ENCODE measurements around the gene THEMIS2.

The THEMIS2 gene

DNA sequence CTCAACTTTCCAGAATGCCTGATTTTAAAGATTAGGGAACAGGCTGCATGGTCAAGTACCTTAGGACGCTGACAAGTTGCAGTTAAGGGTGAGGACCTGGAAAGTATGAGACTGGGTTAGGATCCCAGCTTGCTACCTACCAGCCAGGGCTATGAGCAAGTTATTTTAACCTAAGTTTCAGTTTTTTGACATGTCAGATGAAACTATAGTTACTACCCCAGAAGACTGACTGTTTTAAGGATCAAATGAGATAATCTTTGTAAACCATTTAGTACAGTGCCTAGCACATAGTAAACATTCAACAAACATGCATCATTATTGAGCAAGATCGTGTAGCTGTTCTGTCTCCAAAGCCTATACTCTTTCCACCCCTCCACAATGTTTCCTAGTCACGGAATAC lies 14.4 kb downstream of the THEMIS2 start:
- no peak for FAIRE-seq

- no peak for FAIRE-seq
Measured at GRCh38 chr1:27887215-27888021, 15.1 kb downstream of the THEMIS2 start.

DNA sequence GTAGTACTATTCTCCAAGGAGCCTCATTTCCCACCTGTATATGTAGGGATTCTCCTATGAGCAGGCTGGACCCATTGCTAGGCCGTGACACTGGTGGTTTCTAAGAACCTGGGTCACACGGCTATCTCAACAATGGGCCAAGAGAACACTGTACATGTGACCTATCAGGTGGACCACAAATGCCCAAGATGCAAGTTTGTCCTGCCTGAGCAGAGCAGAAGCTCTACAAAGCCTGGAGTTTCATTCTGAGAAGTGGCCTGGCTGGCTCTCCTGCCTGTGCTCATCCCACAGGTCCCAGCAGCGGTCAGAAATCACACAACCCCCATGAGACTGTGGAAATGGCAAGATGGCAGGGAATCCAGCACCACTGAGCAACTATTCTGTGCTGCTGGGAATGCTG lies 17.2 kb downstream of the THEMIS2 start:
- FAIRE-seq = no peak

DNA sequence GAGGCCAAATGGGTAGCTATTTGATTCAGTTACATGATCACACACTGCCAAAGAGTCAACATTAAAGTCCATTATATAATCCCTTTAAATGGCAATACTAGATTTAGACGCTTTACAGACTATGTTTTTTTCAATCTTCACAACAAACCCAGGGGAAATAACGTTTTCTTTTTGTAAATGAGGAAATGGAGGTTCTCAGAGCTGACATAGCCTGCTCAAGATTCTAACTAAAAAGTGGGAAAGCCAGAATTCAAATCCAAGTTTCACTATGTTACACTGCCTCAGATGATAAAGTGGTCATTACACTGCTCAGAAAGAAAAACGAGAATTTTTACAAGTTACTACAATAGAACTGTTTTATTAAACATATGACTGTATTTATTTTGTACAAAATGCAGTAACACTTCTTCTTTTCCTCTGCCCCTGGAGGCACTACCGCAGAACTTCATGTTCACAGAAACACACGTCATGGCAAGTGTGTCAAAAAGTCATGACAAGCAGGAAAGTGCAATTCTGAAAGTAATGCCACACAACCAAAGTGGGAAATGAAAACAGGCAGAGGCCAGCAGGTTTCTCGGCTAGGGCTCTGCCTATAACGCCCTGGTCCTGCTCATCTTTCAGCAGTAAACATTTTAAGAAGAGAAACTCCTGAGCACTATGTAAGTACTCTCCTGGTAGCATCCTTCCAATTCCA lies 19.0 kb downstream of the THEMIS2 start:
- no peak for FAIRE-seq

GRCh38 chr1:27894521-27894920 lies 22.2 kb downstream of the THEMIS2 start:
- no peak for FAIRE-seq

DNA sequence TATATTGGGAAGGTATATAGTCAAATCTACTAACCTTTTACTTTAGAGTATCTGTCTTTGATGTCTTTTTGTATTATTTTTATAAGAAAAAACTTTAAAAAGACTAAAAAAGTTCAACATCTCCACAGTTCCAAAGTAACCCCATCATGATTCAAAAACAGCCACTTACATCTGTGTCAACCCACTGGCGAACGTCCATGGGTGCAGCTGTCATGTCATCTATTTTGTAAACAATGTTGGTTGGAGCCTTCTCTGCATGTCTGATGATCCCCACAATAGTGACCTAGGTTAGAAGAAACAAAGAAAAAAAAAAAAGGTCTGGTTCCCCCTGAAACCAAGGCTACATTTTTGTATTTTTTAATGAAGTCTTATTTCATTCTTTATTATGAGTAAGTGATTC lies 34.4 kb downstream of the THEMIS2 start:
- FAIRE-seq = no peak

GRCh38 chr1:27912429-27912828 lies 40.1 kb downstream of the THEMIS2 start:
- FAIRE-seq = no peak

DNA sequence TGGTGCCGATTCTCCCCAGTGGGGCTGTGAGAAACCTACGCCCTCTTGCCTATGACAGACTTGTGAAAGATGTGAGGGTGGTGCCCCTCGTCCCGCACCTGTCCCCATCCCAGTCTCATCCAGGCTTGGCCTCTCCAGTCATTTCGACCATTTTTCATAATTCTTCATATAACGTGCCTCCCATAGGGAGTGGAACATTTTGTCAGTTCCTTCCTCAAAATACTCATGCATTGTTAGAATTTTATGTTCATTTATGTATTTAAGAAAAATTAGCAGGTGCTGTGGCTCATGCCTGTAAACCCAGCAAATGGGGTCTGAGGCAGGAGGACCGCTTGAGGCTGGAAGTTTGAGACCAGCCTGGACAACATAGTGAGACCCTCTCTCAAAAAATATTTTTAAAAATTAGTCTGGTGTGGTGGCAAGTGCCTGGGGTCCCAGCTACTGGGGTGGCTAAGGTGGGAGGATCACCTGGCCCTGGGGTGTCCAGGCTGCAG lies 42.8 kb downstream of the THEMIS2 start:
- FAIRE-seq = no peak

- FAIRE-seq = no peak
Measured at GRCh38 chr1:27922272-27922671, 49.9 kb downstream of the THEMIS2 start.

DNA sequence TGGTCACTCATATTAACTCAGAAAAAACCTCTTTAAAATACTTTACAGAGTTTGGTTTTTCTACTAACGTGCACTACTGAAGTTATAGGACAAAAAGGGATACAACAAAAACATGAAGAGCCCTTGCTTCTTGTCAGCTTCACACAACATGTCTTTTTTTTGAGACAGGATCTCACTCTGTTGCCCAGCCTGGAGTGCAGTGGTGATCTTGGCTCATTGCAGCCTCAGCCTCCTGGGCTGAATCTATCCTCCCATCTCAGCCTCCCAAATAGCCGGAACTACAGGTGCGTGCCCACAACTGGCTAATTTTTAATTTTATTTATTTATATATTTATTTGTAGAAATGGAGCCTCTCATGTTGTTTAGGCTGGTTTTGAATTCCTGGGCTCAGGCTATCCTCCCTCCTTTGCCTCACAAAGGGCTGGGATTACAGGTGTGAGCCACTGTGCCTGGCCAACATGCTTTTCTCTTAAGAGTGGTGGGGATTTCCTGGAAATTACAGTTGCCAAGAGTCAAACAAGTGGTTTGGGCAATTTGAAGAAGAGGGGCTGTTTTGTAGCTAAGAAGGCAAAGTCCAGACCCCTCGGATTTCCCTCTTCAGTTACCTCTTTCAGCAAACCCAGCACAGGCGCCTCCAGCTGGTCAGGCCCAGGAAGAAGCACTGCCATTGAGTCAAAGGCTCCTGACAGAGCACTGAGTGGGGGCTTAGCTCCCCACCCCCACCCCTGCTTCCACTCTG lies 56.0 kb downstream of the THEMIS2 start:
- no peak for FAIRE-seq

DNA sequence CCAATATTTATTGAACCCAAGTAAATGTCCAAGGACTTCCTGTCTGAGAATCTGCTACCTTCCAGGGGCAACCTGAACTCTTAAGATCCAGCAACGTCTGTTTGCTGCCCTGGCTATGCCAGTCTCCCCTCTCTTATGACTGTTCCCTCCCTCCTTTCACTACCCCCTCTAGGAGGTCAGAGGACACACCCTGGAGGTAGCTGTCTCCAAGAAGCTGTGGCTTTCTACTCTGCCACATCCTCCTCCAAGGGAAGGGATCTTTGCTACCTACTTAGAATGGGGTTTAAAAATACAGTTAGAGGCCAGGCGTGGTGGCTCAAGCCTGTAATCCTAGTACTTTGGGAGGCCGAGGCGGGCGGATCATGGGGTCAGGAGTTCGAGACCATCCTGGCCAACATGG lies 58.8 kb downstream of the THEMIS2 start:
- FAIRE-seq = no peak

- FAIRE-seq = no peak
Measured at GRCh38 chr1:27931759-27932158, 59.4 kb downstream of the THEMIS2 start.

DNA sequence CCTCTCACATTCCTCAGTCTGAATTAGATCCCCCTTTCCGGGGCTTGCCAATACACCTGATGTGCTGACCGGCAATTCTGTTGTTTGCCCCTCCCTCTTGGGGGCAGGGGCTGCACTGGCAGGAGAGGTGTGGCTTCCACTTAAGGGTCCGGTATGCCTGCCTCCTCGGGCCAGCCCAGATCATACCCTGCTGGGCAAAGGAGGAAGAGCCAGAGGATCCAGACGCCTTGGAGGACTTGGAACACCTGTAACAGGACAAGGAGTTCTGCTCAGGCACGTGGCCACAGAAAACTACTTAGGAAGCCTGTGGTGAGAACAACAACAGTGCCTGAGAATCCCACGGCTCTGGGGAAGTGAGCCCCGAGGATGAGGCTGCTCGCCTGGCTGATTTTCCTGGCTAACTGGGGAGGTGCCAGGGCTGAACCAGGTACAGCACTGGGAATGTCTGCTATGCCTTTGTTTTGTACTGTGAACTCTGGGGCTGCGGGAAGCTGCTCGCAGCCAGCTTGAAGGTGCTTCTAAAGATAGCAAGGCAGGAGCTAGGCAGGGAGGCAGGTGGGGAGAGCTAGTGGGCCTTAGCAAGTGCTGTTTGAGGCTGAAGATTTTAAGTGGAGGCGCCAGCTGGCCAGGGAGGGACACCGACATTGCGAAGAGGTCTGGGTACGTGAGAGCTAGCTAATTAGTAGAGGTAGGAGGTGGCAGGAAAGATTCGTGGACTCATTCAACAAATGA lies 62.6 kb downstream of the THEMIS2 start, which contains the start of gene SMPDL3B:
SMPDL3B (plus strand) TSS at position 183 of the 732 bp plus-strand sequence; CDS start at position 367, 184 bp downstream.
- FAIRE-seq = no peak

- FAIRE-seq = no peak
Measured at GRCh38 chr1:27935721-27936120, 63.4 kb downstream of the THEMIS2 start.
